Astrocyte of the cerebellum (primary cell): ENCODE measurements around the gene MED25.

ENCODE experiments used
- DNase-seq: peaks from one replicate; pipeline ENCODE4 v3.0.0-alpha.2; 2011; ENCODE audit warnings: low read depth
- H3K4me3 ChIP-seq: 2 replicates; pipeline ENCODE4 v1.5.1; 2011; ENCODE audit warnings: mild to moderate bottlenecking, low read depth, low read length, moderate library complexity
- in situ Hi-C: cut with HindIII; loops from 2 replicates; pipeline ENCODE4 v1.10.0; 2017; ENCODE audit warnings: low sequenced_read_pairs
- TF ChIP-seq, protein P1 (sequence below): IDR thresholded peaks from 2 replicates; pipeline ENCODE4 v1.5.1; 2012; ENCODE audit warnings: low read length, low read depth, moderate library complexity, mild to moderate bottlenecking; ENCODE audit errors: missing control alignments

Gene MED25

DNA sequence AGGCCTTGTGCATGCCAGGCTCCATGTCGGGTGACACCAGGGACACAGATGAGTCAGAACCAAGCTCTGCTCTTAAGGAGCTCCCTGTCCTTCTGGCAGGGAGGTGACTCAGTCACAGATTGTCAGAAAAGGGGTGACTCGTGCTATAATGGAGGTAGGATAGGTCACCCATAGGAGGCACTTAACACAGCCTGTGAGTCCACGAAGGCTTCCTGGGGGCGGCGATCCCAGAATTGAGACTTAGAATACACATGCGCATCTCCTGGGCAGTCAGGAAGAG, 24.6 kb upstream of the MED25 start:
- in situ Hi-C loops: no loop called here
- DNase-seq: no peak
- H3K4me3 ChIP-seq: no peak overlapping the region
- TF ChIP-seq, protein P1, sequence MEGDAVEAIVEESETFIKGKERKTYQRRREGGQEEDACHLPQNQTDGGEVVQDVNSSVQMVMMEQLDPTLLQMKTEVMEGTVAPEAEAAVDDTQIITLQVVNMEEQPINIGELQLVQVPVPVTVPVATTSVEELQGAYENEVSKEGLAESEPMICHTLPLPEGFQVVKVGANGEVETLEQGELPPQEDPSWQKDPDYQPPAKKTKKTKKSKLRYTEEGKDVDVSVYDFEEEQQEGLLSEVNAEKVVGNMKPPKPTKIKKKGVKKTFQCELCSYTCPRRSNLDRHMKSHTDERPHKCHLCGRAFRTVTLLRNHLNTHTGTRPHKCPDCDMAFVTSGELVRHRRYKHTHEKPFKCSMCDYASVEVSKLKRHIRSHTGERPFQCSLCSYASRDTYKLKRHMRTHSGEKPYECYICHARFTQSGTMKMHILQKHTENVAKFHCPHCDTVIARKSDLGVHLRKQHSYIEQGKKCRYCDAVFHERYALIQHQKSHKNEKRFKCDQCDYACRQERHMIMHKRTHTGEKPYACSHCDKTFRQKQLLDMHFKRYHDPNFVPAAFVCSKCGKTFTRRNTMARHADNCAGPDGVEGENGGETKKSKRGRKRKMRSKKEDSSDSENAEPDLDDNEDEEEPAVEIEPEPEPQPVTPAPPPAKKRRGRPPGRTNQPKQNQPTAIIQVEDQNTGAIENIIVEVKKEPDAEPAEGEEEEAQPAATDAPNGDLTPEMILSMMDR: no peak

DNA sequence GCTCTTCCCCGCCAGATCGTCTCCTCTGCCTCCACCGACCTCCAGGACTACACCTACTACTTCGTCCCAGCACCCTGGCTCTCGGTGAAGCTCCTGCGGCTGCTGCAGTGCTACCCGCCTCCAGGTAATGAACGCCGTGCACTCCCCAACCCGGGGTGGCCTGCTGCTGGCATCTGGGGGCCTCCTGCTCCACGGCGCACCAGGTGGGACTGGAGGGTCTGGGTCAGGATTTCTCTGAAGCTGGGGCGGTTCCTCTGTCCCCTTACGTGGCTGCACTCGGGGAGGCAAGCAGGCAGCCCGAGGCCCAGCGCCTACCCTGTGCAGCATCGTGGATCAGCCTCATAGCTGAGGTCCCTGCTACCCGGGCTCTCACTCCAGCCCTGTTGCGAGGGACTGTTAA, 22.5 kb upstream of the MED25 start:
- DNase-seq: no peak
- TF ChIP-seq, protein P1: no peak
- H3K4me3 ChIP-seq: no peak overlapping the region
- in situ Hi-C loops: no loop called here

DNA sequence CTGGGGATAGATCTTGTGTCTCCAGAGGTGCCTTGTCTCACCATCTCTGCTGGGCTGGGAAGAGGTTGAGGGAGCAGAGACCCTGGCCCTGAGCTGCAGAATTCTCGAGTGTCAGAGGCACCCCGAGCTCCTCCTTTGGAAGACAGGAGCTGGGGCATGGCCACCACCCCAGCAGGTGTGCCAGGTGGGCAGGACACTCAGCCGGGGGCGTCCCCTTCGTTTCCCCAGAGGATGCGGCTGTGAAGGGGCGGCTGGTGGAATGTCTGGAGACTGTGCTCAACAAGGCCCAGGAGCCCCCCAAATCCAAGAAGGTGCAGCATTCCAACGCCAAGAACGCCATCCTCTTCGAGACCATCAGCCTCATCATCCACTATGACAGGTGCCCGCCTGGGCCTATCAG, 19.5 kb upstream of the MED25 start:
- in situ Hi-C loops: no loop called here
- no peak overlapping the region for H3K4me3 ChIP-seq

DNA sequence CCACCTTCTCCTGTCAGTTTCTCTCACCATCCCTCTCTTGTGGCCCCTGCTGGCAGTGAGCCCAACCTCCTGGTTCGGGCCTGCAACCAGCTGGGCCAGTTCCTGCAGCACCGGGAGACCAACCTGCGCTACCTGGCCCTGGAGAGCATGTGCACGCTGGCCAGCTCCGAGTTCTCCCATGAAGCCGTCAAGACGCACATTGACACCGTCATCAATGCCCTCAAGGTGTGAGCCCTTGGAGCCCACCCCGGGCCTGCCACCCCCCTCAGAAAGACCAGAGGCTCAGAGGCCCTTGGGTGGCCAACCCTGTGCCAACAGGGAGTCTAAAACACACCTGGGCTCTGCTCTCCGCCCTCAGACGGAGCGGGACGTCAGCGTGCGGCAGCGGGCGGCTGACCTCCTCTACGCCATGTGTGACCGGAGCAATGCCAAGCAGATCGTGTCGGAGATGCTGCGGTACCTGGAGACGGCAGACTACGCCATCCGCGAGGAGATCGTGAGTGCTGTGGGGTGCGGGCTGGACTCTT, 18.8 kb upstream of the MED25 start:
- in situ Hi-C loops: no loop called here
- no peak overlapping the region for H3K4me3 ChIP-seq
- DNase-seq: no peak
- TF ChIP-seq, protein P1: no peak

More for the DNA sequence above, 19.5 kb upstream of the MED25 start:
- TF ChIP-seq, protein P1: no peak
- DNase-seq: no peak

DNA sequence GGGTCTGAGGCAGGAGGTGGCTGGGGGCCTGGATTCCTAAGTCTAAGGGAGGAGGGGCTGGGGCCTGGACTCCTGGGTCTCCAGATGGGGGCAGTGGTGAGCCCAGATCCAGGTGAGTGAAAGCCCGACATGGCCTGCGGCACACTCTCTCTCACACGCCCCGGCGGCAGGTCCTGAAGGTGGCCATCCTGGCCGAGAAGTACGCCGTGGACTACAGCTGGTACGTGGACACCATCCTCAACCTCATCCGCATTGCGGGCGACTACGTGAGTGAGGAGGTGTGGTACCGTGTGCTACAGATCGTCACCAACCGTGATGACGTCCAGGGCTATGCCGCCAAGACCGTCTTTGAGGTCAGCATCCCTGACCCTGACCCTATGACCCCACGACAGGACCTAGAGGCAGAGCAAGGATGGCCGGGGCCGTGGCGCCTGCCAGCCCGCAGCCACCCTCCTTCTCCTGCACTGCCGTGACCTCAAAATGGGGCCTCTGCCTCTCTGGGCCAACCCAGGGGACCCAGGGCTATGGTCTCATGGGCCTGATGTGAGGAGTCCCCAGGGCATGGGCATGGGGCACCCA, 18.2 kb upstream of the MED25 start:
- no peak for DNase-seq
- in situ Hi-C loops: no loop called here
- no peak overlapping the region for H3K4me3 ChIP-seq
- TF ChIP-seq, protein P1: peak; percentile 17

DNA sequence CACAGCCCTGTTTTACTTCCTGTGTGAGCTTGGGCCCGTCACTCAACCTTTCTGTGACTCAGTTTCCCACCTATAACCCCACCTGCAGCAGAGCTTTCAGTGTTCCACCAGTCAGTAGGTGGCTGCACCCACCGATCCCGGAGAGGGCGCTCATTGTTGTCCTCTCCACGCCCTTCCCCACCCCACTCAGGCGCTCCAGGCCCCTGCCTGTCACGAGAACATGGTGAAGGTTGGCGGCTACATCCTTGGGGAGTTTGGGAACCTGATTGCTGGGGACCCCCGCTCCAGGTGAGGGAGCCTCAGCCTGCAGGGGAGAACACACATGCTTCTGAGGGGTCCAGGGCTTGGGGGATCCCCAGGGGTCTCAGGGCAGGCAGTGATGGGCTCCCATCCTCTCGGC, 17.3 kb upstream of the MED25 start:
- DNase-seq: no peak
- TF ChIP-seq, protein P1: no peak
- no peak overlapping the region for H3K4me3 ChIP-seq
- in situ Hi-C loops: no loop called here
